GM23338 (cell line): Measurements from ENCODE around the gene FGD4. TPM values are rescaled to one million over a fixed set of nuclear protein-coding genes. Genes with fewer than 3 reads are reported as not detected.

Experiments used
- ATAC-seq: fragments of 200-7000 bp; cut with Tn5 transposase; 3 replicates; pipeline ENCODE4 v1.9.1; 2020
- DNase-seq: peaks from one replicate; pipeline ENCODE4 v3.0.0-alpha.2; 2015; ENCODE audit warnings: low spot score
- H2AFZ ChIP-seq: fragments of 200-600 bp; sonication (generic); 2 replicates; pipeline ENCODE4 v1.8.0; 2016; ENCODE audit warnings: antibody characterized with exemption, mild to moderate bottlenecking, moderate library complexity
- H3F3A ChIP-seq: fragments of 200-600 bp; sonication (generic); replicated peaks from 2 replicates; pipeline ENCODE4 v1.8.0; 2017; ENCODE audit warnings: antibody characterized with exemption, mixed run types, low read depth
- H3K27ac ChIP-seq: fragments of 200-600 bp; sonication (generic); 2 replicates; pipeline ENCODE4 v1.6.1; 2016; ENCODE audit warnings: low read depth
- H3K27me3 ChIP-seq: fragments of 200-600 bp; sonication (generic); 2 replicates; pipeline ENCODE4 v1.8.0; 2016; ENCODE audit warnings: mild to moderate bottlenecking, mixed run types, moderate library complexity; ENCODE audit not compliant: insufficient read depth
- H3K36me3 ChIP-seq: fragments of 200-600 bp; sonication (generic); 2 replicates; pipeline ENCODE4 v1.8.0; 2016; ENCODE audit warnings: mild to moderate bottlenecking; ENCODE audit not compliant: insufficient read depth
- H3K4me1 ChIP-seq: fragments of 200-600 bp; sonication (generic); 2 replicates; pipeline ENCODE4 v1.8.0; 2016; ENCODE audit warnings: mild to moderate bottlenecking, moderate library complexity; ENCODE audit not compliant: insufficient read depth
- H3K4me2 ChIP-seq: fragments of 200-600 bp; sonication (generic); 2 replicates; pipeline ENCODE4 v1.7.1; 2017; ENCODE audit warnings: mixed run types
- H3K4me3 ChIP-seq: fragments of 200-600 bp; sonication (generic); 2 replicates; pipeline ENCODE4 v1.6.1; 2016; ENCODE audit warnings: mixed run types
- H3K79me2 ChIP-seq: fragments of 200-600 bp; sonication (generic); replicated peaks from 2 replicates; pipeline ENCODE4 v1.8.0; 2017; ENCODE audit warnings: mild to moderate bottlenecking; ENCODE audit not compliant: insufficient read depth
- H3K9me2 ChIP-seq: fragments of 200-600 bp; sonication (generic); 2 replicates; pipeline ENCODE4 v1.8.0; 2017; ENCODE audit not compliant: insufficient read depth
- H4K20me1 ChIP-seq: fragments of 200-600 bp; sonication (generic); replicated peaks from 2 replicates; pipeline ENCODE4 v1.8.0; 2017; ENCODE audit warnings: mild to moderate bottlenecking; ENCODE audit not compliant: insufficient read depth
- H3K27ac Mint-ChIP-seq: 2 replicates; pipeline ENCODE4 v1.8.0; 2020; ENCODE audit warnings: inconsistent platforms, mild to moderate bottlenecking, moderate library complexity, mixed read lengths
- H3K27me3 Mint-ChIP-seq: 3 replicates; pipeline ENCODE4 v1.8.0; 2022; ENCODE audit warnings: low read depth, mild to moderate bottlenecking, moderate library complexity, mixed read lengths, inconsistent platforms; ENCODE audit not compliant: insufficient read depth, poor library complexity
- H3K36me3 Mint-ChIP-seq: 3 replicates; pipeline ENCODE4 v1.8.0; 2021; ENCODE audit warnings: low read depth, mild to moderate bottlenecking, inconsistent platforms, moderate library complexity, mixed read lengths
- H3K4me1 Mint-ChIP-seq: 3 replicates; pipeline ENCODE4 v1.8.0; 2020; ENCODE audit warnings: mild to moderate bottlenecking, inconsistent platforms, mixed read lengths
- H3K4me3 Mint-ChIP-seq: 3 replicates; pipeline ENCODE4 v1.8.0; 2021; ENCODE audit warnings: moderate library complexity, mild to moderate bottlenecking, inconsistent platforms, mixed read lengths
- H3K9me3 Mint-ChIP-seq: 3 replicates; pipeline ENCODE4 v1.8.0; 2020; ENCODE audit warnings: moderate library complexity, mild to moderate bottlenecking, inconsistent platforms, mixed read lengths
- ETS1 ChIP-seq: IDR thresholded peaks from 2 replicates; pipeline ENCODE4 v1.6.1; 2016; ENCODE audit warnings: antibody characterized with exemption
- EZH2 ChIP-seq: fragments of 200-600 bp; sonication (generic); IDR thresholded peaks from one replicate; pipeline ENCODE4 v1.8.0; 2017; ENCODE audit warnings: antibody characterized with exemption, mild to moderate bottlenecking, low read depth; ENCODE audit not compliant: unreplicated experiment
- JUNB ChIP-seq: IDR thresholded peaks from one replicate; pipeline ENCODE4 v1.6.1; 2016; ENCODE audit warnings: antibody characterized with exemption; ENCODE audit not compliant: unreplicated experiment
- NANOG ChIP-seq: IDR thresholded peaks from 2 replicates; pipeline ENCODE4 v1.6.1; 2016; ENCODE audit warnings: antibody characterized with exemption, borderline replicate concordance
- POLR2AphosphoS5 ChIP-seq: IDR thresholded peaks from 2 replicates; pipeline ENCODE4 v1.6.1; 2016; ENCODE audit warnings: antibody characterized with exemption, low read depth
- STAT1 ChIP-seq: IDR thresholded peaks from one replicate; pipeline ENCODE4 v1.6.1; 2016; ENCODE audit warnings: antibody characterized with exemption; ENCODE audit not compliant: unreplicated experiment
- ZNF331 ChIP-seq: fragments of 250-450 bp; sonication (Bioruptor Pico); IDR thresholded peaks from 2 replicates; pipeline ENCODE4 v1.5.0; 2020; ENCODE audit warnings: low read depth, mild to moderate bottlenecking, moderate library complexity
- ZNF462 ChIP-seq: fragments of 250-450 bp; sonication (Bioruptor Pico); IDR thresholded peaks from 2 replicates; pipeline ENCODE4 v1.5.0; 2020; ENCODE audit warnings: mild to moderate bottlenecking, moderate library complexity
- polyA plus RNA-seq: library from polyadenylated mRNA; unstranded; fragments of >200 nt; fragmentation: Nextera tagmentation; extraction: Ambion mirVana; gene quantifications from 2 replicates; pipeline ENCODE4 v1.2.1, GENCODE V29; 2016
- total RNA-seq: library from RNA; depleted of rRNA; stranded (reverse); fragments of >200 nt; shearing (Covaris generic); gene quantifications from 2 replicates; pipeline ENCODE4 v1.2.3, GENCODE V29; 2014

FGD4 gene
- total and polyA plus RNA-seq, 2 experiments from 2014 or later: 24.3 to 54.3 TPM

- TF ChIP-seq ZNF462 (CRISPR knock-in tag) (no peak), STAT1 (no peak), EZH2 (no peak), NANOG (no peak), POLR2AphosphoS5 (no peak)
Measured at GRCh38 chr12:32476446-32476845, 77.1 kb downstream of the FGD4 start (continued).

- H3K4me2 ChIP-seq: no peak overlapping the region
- DNase-seq: no peak
- TF ChIP-seq ETS1 (no peak), ZNF462 (CRISPR knock-in tag) (no peak), EZH2 (no peak), JUNB (no peak), ZNF331 (CRISPR knock-in tag) (no peak)
Measured at GRCh38 chr12:32477714-32478113, 78.4 kb downstream of the FGD4 start.

More at GRCh38 chr12:32477714-32478113, 78.4 kb downstream of the FGD4 start:
- Histone ChIP-seq H4K20me1 (peaks cover 31% of the 10 kb centered on the region), H3F3A (no peaks in the 10 kb centered on the region; the same call in 1 of the 2 replicates), H3K27me3 (no peaks in the 10 kb centered on the region), H3K9me2 (no peaks in the 10 kb centered on the region), H3K36me3 (no peaks in the 10 kb centered on the region), H2AFZ (no peak overlapping the region), H3K79me2 (peaks cover 93% of the 10 kb centered on the region), H3K27ac (peak overlapping the region; percentile 86; the same call in 1 of the 2 replicates), H3K4me1 (peaks cover 9% of the 10 kb centered on the region; the same call in 1 of the 2 replicates), H3K4me3 (no peak overlapping the region)
- H3K4me1 Mint-ChIP-seq: peaks cover 21% of the 10 kb centered on the region; the same call in 2 of the 3 replicates
- peaks cover 32% of the 10 kb centered on the region for H3K36me3 Mint-ChIP-seq
- ATAC-seq: no peak
- H3K27ac Mint-ChIP-seq: no peak overlapping the region
- peaks cover 3% of the 10 kb centered on the region for H3K27me3 Mint-ChIP-seq
- H3K4me3 Mint-ChIP-seq: no peak overlapping the region
- no peaks in the 10 kb centered on the region for H3K9me3 Mint-ChIP-seq
